Measurements from ENCODE around the gene TMEM204.

The TMEM204 gene

DNA sequence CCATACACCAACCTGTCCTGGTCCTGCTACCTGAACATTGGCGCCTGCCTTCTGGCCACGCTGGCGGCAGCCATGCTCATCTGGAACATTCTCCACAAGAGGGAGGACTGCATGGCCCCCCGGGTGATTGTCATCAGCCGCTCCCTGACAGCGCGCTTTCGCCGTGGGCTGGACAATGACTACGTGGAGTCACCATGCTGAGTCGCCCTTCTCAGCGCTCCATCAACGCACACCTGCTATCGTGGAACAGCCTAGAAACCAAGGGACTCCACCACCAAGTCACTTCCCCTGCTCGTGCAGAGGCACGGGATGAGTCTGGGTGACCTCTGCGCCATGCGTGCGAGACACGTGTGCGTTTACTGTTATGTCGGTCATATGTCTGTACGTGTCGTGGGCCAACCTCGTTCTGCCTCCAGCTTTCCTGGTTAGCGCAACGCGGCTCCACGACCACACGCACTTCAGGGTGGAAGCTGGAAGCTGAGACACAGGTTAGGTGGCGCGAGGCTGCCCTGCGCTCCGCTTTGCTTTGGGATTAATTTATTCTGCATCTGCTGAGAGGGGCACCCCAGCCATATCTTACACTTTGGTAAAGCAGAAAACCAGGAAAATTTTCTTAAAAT, 21.5 kb downstream of the TMEM204 start:
- peaks cover 45% of the 10 kb centered on the region for H3K36me3 Mint-ChIP-seq (ENCODE audit: low read depth)
- H3K4me1 Mint-ChIP-seq, result peaks cover 19% of the 10 kb centered on the region
- H3K27ac Mint-ChIP-seq, result no peak overlapping the region
- no peak for DNase-seq
- no peak for TF ChIP-seq CTCF (IDR thresholded peaks at IDR 0.05)
- H3K4me3 Mint-ChIP-seq, result no peak overlapping the region
- H3K27me3 Mint-ChIP-seq (ENCODE audit: low read depth, poor library complexity), result peaks cover 4% of the 10 kb centered on the region
- H3K9me3 Mint-ChIP-seq, result no peaks in the 10 kb centered on the region

DNA sequence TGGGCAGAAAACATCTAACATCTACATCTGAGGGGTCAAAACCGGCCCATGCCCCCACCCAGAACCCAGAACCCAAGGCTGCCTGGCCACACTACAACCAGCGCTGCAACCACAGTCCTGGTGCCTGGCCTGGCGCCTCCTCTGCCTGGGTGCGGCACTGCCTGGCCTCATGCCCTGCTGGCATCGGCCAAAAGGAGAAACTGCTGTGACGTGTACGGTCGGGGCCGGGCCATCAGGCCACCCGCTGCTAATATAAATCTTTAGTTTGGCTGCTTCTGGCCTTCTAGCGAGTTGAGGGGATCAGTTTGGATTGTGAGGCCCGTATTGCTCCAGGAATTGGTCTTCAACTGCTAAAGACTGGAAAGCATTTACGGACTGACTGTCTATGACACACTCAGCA, 22.8 kb downstream of the TMEM204 start:
- H3K36me3 Mint-ChIP-seq (ENCODE audit: low read depth), result peaks cover 47% of the 10 kb centered on the region
- DNase-seq, result no peak
- no peak overlapping the region for H3K27ac Mint-ChIP-seq
- TF ChIP-seq CTCF (IDR thresholded peaks at IDR 0.05), result no peak
- H3K9me3 Mint-ChIP-seq, result no peaks in the 10 kb centered on the region
- peaks cover 15% of the 10 kb centered on the region for H3K4me1 Mint-ChIP-seq
- H3K27me3 Mint-ChIP-seq (ENCODE audit: low read depth, poor library complexity), result peaks cover 6% of the 10 kb centered on the region
- no peak overlapping the region for H3K4me3 Mint-ChIP-seq

GRCh38 chr16:1557074-1557473, 23.6 kb downstream of the TMEM204 start:
- no peak for TF ChIP-seq CTCF (IDR thresholded peaks at IDR 0.05)
- no peak for DNase-seq
- Mint-ChIP-seq H3K4me3 (no peak overlapping the region), H3K27ac (no peak overlapping the region), H3K9me3 (no peaks in the 10 kb centered on the region), H3K4me1 (peaks cover 15% of the 10 kb centered on the region), H3K36me3 (ENCODE audit: low read depth) (peaks cover 52% of the 10 kb centered on the region), H3K27me3 (ENCODE audit: low read depth, poor library complexity) (peaks cover 6% of the 10 kb centered on the region)

DNA sequence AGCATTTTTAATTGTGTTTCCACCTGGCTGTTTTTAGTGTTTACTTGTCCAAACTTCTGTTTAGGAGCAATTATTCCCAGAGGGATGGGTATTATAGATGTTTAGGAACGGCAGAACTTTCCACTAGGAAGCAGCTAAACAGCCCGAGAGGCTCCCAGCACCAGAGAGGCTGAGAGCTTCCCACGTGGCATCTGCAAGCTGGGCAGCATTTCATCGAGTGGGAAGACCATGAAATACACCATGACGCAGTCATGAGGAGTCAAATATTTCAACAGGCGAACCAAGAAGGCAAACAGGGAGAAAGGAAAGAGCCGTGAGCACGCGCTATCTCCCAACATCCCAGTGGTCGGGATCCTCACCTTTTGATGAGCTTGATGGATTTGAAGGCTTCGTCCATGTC, 24.1 kb downstream of the TMEM204 start:
- H3K27ac Mint-ChIP-seq, result no peak overlapping the region
- peaks cover 10% of the 10 kb centered on the region for H3K4me1 Mint-ChIP-seq
- peaks cover 52% of the 10 kb centered on the region for H3K36me3 Mint-ChIP-seq (ENCODE audit: low read depth)
- no peak for DNase-seq
- TF ChIP-seq CTCF (IDR thresholded peaks at IDR 0.05), result no peak
- H3K9me3 Mint-ChIP-seq, result no peaks in the 10 kb centered on the region
- no peak overlapping the region for H3K4me3 Mint-ChIP-seq
- peaks cover 3% of the 10 kb centered on the region for H3K27me3 Mint-ChIP-seq (ENCODE audit: low read depth, poor library complexity)

GRCh38 chr16:1559446-1559975, 26.0 kb downstream of the TMEM204 start:
- peaks cover 3% of the 10 kb centered on the region for H3K27me3 Mint-ChIP-seq (ENCODE audit: low read depth, poor library complexity)
- no peak overlapping the region for H3K4me3 Mint-ChIP-seq
- DNase-seq, result no peak
- H3K36me3 Mint-ChIP-seq (ENCODE audit: low read depth), result peaks cover 40% of the 10 kb centered on the region
- TF ChIP-seq CTCF (IDR thresholded peaks at IDR 0.05), result no peak
- H3K4me1 Mint-ChIP-seq, result peaks cover 10% of the 10 kb centered on the region
- no peak overlapping the region for H3K27ac Mint-ChIP-seq
- no peaks in the 10 kb centered on the region for H3K9me3 Mint-ChIP-seq

DNA sequence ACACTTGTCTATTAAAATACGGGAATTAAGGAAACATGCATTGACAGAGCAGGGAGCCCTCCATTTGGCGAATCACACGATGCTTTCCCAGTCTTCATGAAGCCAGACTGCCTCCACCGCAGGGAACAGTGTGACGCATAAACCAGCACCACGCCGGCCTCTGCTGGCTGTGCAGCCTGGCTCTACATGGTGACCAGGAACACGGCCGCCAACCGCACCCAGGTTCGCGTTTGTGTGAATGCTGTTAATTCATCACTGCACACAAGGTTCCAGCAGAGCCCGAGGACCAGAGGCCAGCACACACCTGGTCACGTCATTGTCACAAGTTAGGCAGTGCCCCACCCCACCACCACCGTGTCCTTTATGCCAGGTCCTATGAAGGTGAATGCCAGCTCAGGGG, 26.7 kb downstream of the TMEM204 start:
- Mint-ChIP-seq H3K27ac (no peak overlapping the region), H3K9me3 (no peaks in the 10 kb centered on the region), H3K4me1 (peaks cover 10% of the 10 kb centered on the region), H3K27me3 (ENCODE audit: low read depth, poor library complexity) (peaks cover 3% of the 10 kb centered on the region), H3K36me3 (ENCODE audit: low read depth) (peaks cover 41% of the 10 kb centered on the region), H3K4me3 (no peak overlapping the region)
- DNase-seq, result no peak
- TF ChIP-seq CTCF (IDR thresholded peaks at IDR 0.05), result no peak
